ENCODE data around the gene LGR4. TPM values are rescaled to one million over a fixed set of nuclear protein-coding genes. Genes with fewer than 3 reads are reported as not detected.

The LGR4 gene
- total RNA-seq, 1 donor from 2014 or later, result 22.6 TPM

GRCh38 chr11:27410272-27410671 lies 62.3 kb downstream of the LGR4 start:
- intact Hi-C loops (cut with DNase I), result no loop called here
- DNase-seq (ENCODE audit: low spot score), result no peak

GRCh38 chr11:27409742-27410141 lies 62.8 kb downstream of the LGR4 start:
- intact Hi-C loops (cut with DNase I), result no loop called here
- no peak for DNase-seq (ENCODE audit: low spot score)

GRCh38 chr11:27409049-27409448 lies 63.5 kb downstream of the LGR4 start:
- intact Hi-C loops (cut with DNase I), result no loop called here
- no peak for DNase-seq (ENCODE audit: low spot score)

- no peak for DNase-seq (ENCODE audit: low spot score)
- intact Hi-C loops (cut with DNase I), result no loop called here
These were observed 64.3 kb downstream of the LGR4 start for GRCh38 chr11:27408246-27408800.

DNA sequence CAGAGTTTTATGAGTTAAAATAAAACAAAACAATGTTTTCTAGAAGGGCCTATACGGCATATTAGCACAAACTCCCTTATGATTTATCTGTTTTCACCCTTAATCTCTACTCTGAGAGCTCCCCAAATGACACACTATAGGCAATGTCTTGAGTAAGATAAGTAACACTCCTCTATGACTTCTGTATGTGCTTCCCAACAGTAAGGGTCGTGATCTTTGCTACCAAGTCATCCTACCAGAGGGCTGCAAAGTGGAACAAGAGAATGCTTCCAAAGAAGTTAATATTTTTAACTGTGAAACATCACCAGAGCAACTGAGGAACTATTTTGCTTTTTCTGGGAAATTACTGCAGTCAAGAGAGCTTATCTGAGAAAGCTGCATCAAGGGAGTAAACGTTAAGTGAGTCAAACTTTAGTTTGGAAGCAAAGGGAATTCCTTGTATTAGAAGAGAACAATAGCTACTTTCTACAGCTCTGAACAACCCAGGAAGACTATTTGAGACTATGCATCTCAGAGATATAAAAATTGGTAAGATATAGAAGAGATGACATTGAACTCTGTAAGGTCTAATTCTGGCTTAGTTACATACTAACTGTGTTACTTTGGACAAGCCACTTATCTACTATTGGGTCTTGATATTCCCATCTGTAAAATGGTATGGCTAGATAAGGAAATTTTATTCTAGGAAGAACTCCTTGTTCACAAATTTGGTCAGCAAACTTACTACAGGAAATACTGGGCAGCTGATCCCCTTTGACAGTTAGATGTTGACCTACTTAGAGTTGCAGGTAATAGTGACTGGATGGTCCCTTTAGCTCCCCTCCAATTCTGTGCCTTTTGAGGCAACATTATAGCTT lies 65.9 kb downstream of the LGR4 start:
- DNase-seq (ENCODE audit: low spot score), result no peak
- intact Hi-C loops (cut with DNase I), result no loop called here

GRCh38 chr11:27405134-27405533 lies 67.5 kb downstream of the LGR4 start:
- intact Hi-C loops (cut with DNase I), result no loop called here
- DNase-seq (ENCODE audit: low spot score), result no peak

GRCh38 chr11:27404427-27404826 lies 68.2 kb downstream of the LGR4 start:
- intact Hi-C loops (cut with DNase I), result no loop called here
- DNase-seq (ENCODE audit: low spot score), result no peak

GRCh38 chr11:27403195-27403594 lies 69.4 kb downstream of the LGR4 start:
- no peak for DNase-seq (ENCODE audit: low spot score)
- intact Hi-C loops (cut with DNase I), result no loop called here

DNA sequence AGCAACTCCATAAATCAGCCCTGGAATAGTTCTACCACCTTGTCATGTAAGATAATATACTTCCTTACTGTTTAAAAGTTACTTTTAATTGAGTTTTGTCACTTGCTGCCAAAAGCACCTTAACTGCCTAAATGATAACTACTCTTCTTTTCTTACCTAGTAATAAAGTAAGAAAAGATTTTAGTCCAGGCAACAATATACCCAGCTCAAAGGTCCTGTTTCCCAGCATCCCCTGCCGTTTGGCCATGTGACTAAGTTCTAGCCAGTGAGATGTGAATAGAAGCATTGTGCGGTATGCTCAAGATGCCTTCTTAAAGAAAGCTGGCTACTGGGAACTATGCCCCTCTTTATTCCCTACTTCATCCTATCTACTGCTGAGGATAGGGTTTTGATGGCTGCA lies 70.1 kb downstream of the LGR4 start:
- intact Hi-C loops (cut with DNase I), result no loop called here

GRCh38 chr11:27401833-27402316 lies 70.7 kb downstream of the LGR4 start:
- intact Hi-C loops (cut with DNase I), result no loop called here
- DNase-seq (ENCODE audit: low spot score), result no peak

More for the DNA sequence above, 70.1 kb downstream of the LGR4 start:
- DNase-seq (ENCODE audit: low spot score), result no peak

DNA sequence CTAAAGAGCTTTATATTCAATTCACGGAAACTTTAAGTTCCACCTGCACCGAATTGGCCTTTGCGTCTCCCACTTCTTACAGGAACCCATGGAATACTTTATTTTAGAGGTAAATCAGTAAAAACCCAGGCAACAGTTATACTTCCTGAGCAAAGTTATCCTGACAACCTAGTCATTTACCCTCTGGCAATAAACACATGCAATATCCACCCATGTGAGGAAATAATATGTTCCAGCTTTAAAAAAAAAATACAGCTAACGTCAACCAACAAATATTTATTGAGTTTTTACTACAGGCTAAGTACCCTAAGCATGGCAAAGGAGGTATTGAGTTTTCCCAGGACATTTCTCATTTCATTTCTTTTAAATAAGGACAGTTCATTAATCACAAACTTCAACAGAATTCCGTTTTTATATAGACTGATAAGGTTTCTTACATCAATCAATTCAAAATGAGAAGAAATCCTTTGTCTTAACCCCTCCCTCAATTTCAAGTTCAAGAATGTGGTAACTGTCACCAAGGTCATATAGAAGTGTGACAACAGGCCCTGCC lies 71.2 kb downstream of the LGR4 start:
- DNase-seq (ENCODE audit: low spot score), result no peak
- intact Hi-C loops (cut with DNase I), result no loop called here

DNA sequence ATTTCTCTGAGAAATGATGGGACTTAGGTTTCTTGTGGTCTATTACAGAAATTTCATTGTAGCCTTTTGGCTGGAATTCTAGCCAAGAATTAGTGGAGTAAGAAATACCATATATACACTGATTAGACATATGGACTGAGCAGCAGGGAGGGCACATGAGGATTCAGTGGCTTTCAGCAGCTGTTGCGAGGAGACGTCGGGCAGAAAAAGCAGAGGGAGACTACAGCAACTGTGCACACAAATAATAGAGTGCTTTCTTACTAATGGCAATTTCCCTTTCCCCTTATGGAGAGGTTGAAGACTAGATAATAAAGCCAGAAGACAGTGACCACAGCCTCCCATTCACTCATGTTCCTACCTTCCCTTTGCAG lies 74.2 kb downstream of the LGR4 start:
- intact Hi-C loops (cut with DNase I), result no loop called here

DNA sequence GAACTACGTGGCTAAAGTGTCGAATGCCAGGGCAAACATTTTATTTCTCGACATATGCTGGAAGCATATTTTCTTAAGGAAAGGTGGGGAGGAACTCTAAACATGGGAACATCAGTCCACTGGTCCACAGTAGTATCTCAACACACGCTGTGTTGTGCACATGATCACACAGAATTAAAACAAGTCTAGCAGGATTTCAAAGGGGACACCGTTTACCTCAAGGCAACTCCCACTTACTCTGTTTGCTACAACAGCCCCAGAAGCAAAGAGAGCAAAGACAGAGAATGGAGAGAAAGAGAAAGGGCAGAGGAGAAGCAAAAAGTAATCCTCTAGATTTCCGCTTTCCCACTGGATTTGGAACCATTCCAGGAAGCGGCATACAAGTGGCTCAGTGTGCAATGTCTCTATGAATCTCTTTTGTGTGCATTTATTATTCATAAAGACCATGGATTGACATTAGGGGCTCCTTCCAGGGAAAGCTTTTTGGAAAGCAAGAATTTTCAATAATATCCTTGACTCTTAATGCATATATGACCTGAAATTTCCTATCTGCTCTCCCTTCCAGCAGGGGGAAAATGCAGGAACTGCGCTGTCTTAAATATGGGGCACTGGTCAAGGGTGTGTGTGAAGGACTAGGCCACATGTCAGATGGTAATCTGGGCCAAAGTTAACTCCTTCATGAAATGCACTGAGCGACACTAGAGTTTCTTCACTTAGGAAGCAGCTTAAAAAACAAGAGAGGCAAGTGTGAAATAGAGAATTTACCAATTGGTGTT lies 74.8 kb downstream of the LGR4 start:
- no peak for DNase-seq (ENCODE audit: low spot score)
- intact Hi-C loops (cut with DNase I), result no loop called here

More for the DNA sequence above, 74.2 kb downstream of the LGR4 start:
- DNase-seq (ENCODE audit: low spot score), result no peak

GRCh38 chr11:27396259-27396839 lies 76.2 kb downstream of the LGR4 start:
- intact Hi-C loops (cut with DNase I), result no loop called here
- DNase-seq (ENCODE audit: low spot score), result no peak

- no peak for DNase-seq (ENCODE audit: low spot score)
- intact Hi-C loops (cut with DNase I), result no loop called here
These were observed 76.9 kb downstream of the LGR4 start for GRCh38 chr11:27395556-27396258.

GRCh38 chr11:27394781-27395228 lies 77.8 kb downstream of the LGR4 start:
- intact Hi-C loops (cut with DNase I), result loop anchor here (5.0 kb wide), 1 partner anchor 77 kb away; the partner anchor contains the start of gene LGR4
- DNase-seq (ENCODE audit: low spot score), result no peak

DNA sequence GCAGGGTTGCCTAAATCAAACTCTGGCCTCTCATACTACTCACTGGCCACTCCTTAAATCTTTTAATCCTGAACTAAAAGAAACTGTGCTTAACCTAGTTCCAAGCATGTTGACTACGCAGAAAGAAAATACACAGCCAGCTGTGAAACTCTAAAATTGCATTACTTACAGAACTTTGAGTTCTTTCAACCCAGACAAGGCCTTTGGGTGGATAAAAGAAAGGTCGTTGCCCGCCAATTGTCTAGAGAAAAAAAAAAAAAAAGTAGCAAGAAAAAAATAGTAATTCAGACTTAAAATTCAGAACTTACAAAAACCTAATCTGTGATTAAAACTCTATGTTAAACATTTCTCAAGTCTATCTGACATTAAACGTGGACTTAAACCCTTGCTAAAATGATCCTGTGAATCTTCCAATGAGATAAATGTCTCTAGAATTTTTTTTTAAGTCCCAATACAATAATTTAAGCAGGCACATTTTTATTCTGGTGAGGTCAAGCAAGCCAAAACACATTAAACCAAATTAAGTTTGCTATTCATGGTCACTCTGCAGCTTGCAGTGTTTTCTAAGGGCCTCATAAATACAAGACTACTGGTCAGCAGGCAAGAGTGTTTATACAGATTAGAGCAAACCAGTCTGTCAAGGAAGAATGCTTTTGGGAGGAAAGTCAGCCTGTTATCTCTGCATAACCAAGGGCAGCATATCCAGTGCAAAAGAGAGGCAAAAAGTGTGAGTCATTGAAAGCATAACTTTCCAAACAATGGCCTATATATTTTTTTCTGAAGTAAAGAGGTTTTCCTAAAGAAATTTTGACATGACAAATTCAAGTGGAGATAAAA lies 80.1 kb downstream of the LGR4 start:
- intact Hi-C loops (cut with DNase I), result loop anchor here (5.0 kb wide), 1 partner anchor 80 kb away; the partner anchor contains the start of gene LGR4
- DNase-seq (ENCODE audit: low spot score), result no peak

Measured in cardiac septum (tissue), 1 donor.